Measurements from ENCODE around the gene ATP6V1E1. TPM values are rescaled to one million over a fixed set of nuclear protein-coding genes. Genes with fewer than 3 reads are reported as not detected.

Gene ATP6V1E1
- total and polyA plus RNA-seq, 9 of the 15 experiments (the other 6 are each of a cell fraction or from before 2014, with no cell fraction given) = 122 to 249 (median 179) TPM

DNA sequence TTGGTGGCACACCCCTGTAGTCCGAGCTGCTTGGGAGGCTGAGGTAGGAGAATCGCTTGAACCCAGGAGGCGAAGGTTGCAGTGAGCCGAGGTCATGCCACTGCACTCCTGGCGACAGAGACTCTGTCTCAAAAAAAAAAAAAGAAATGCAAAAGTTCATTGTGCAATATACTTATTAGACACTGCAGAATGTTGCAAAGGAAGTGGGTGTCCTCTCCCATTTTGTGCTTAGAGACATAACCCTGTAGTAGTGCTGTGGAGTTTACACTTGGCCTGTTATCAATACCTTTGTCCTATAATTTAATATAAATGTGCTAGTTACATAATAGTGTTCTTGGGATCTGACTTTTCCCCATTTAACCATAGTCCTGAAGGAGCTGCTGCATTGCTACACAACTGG, 19.4 kb upstream of the ATP6V1E1 start:
- ATAC-seq (peak; percentile 6; the same call in 1 of the 3 replicates), DNase-seq (ENCODE audit: extremely low read depth in 1 of 4, low spot score in 3 of 4) (no peak), FAIRE-seq (no peak)
- 0 out of 2 replicates have a peak, but pooled peaks cover 2% of the 10 kb centered on the region for H3K9me3 ChIP-seq (replicated peaks; ENCODE audit: control insufficient read depth, insufficient read depth, low read depth, low read length)
- H3K4me1 ChIP-seq (replicated peaks in 1 of 2; ENCODE audit: control insufficient read depth in 2 of 2, insufficient read depth in 2 of 2, low read length in 2 of 2) = no peaks in the 10 kb centered on the region
- H2AFZ ChIP-seq (ENCODE audit: low read depth, low read length) = no peak overlapping the region
- WGBS (ENCODE audit: insufficient coverage, low coverage, missing lambda C conversion rate) = 90% methylated on average over 5 of the region's 5 CpGs
- CTCF ChIA-PET (ENCODE audit: low intra/inter-chr PET ratio) = no interaction called here
- H3K36me3 ChIP-seq (ENCODE audit: control insufficient read depth, insufficient read depth, low read length) = peaks cover 26% of the 10 kb centered on the region; the same call in 2 of the 3 replicates
- no peak overlapping the region for H3K9ac ChIP-seq (ENCODE audit: insufficient read depth in 1 of 2, low read depth in 2 of 2, low read length in 2 of 2)
- H3K4me2 ChIP-seq (ENCODE audit: insufficient read depth, low read length) = no peak overlapping the region
- no peaks in the 10 kb centered on the region for H3K27me3 ChIP-seq (ENCODE audit: control insufficient read depth in 2 of 2, insufficient read depth in 2 of 2, low read length in 2 of 2)
- POLR2A ChIA-PET = interaction anchor here (0.6 to 5.2 kb wide), 4 partner anchors 8 to 39 kb away, joined by 3 to 29 read pairs (median 3); partner anchors contain the start of gene BCL2L13
- in situ Hi-C loops (cut with MboI) (no loop called here), intact Hi-C loops (cut with micrococcal nuclease) (no loop called here)
- TF ChIP-seq ZNF212 (CRISPR knock-in tag; IDR thresholded peaks at IDR 0.05) (no peak), SRSF7 (optimal IDR thresholded peaks at IDR 0.05; ENCODE audit: low read depth, low read length) (no peak), CEBPB (tag; IDR thresholded peaks at IDR 0.05) (peak; percentile 19; the same call in 1 of the 2 replicates), KDM2B (CRISPR knock-in tag; IDR thresholded peaks at IDR 0.05) (no peak), RBFOX2 (IDR thresholded peaks at IDR 0.05; ENCODE audit: low read depth, low read length) (no peak), SNRNP70 (optimal IDR thresholded peaks at IDR 0.05; ENCODE audit: low read depth, low read length) (no peak), CHD4 (IDR thresholded peaks at IDR 0.05; ENCODE audit: insufficient read depth, insufficient replicate concordance, low read depth, low read length, poor library complexity, severe bottlenecking) (no peak), SUPT5H (IDR thresholded peaks at IDR 0.05) (peak; percentile 26; the same call in 1 of the 2 replicates), POLR2AphosphoS5 (IDR thresholded peaks at IDR 0.05; ENCODE audit: control insufficient read depth, insufficient read depth, low read depth, low read length) (no peak), NR4A1 (CRISPR knock-in tag; IDR thresholded peaks at IDR 0.05) (no peak), NR4A1 (tag; IDR thresholded peaks at IDR 0.05) (no peak), EWSR1 (IDR thresholded peaks at IDR 0.05; ENCODE audit: borderline replicate concordance, low read depth, partially characterized antibody) (no peak), POLR2H (tag; IDR thresholded peaks at IDR 0.05; ENCODE audit: low read depth) (peak; percentile 8; the same call in 1 of the 2 replicates)
- TF ChIP-seq, protein P1, sequence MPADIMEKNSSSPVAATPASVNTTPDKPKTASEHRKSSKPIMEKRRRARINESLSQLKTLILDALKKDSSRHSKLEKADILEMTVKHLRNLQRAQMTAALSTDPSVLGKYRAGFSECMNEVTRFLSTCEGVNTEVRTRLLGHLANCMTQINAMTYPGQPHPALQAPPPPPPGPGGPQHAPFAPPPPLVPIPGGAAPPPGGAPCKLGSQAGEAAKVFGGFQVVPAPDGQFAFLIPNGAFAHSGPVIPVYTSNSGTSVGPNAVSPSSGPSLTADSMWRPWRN (IDR thresholded peaks at IDR 0.05; ENCODE audit: low read depth) = no peak
- H3K9me1 ChIP-seq (ENCODE audit: control insufficient read depth, insufficient read depth, low read length) = no peaks in the 10 kb centered on the region
- no TSS peak for BruUV-seq (replicated peaks)
- no peaks in the 10 kb centered on the region for H4K20me1 ChIP-seq (replicated peaks; ENCODE audit: control insufficient read depth, insufficient read depth, low read length)
- H3K79me2 ChIP-seq (ENCODE audit: control insufficient read depth, insufficient read depth, low read length) = peaks cover 29% of the 10 kb centered on the region
- no peak overlapping the region for H3K27ac ChIP-seq (ENCODE audit: extremely low read depth, low read depth, low read length)
- H3K4me3 ChIP-seq = no peak overlapping the region
